ENCODE measurements around the gene BTBD19.

BTBD19 gene

DNA sequence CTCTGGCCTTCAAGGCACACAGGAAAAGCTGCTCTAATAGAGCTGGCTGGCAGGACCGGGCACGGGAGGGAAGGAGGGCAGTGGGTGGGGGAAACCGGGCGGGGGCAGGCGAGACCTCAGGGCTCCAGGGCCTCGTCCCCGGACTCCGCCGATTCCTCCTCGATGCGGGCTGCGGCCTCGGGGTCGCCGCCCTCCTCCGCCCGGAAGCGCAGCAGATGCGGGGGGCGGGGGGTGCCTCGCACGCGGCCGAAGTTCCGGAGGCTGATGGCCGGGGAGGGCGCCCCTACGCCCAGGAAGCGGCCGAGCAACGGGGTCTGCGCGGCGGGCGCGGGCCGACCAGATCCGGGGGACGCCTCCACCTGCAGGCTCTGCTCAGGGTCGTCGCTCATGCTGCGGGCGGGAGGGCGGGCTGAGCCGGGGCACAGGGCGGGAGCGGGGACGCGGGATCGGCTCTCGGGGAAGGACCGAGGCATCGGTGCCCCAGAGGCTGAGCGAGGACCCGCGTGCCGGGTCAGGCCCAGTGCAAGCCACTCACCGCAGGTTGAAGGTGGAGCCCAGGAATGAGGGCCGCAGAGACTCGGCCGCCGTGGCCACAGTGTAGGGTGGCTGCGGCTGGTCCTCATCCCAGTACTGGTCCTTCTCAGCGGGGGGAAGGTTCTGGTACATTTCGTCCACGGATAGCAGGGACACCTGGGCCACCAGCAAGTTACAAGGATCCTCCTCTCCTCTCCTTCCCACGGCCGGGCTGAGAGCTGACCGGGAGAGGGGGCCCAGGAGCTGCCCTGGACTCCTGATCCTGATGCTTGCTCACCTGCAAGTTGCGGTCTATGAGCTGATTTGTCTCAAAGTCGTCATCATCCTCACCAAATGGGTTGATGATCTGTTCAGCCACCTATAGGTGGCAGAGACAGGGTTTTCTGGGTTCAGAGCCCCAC lies 24.0 kb upstream of the BTBD19 start:
- H3K4me3 ChIP-seq (ENCODE audit: control insufficient read depth, low read depth, low read length), result peak overlapping the region; percentile 15
- no peak for DNase-seq (ENCODE audit: low read depth)
- TF ChIP-seq, protein P1, sequence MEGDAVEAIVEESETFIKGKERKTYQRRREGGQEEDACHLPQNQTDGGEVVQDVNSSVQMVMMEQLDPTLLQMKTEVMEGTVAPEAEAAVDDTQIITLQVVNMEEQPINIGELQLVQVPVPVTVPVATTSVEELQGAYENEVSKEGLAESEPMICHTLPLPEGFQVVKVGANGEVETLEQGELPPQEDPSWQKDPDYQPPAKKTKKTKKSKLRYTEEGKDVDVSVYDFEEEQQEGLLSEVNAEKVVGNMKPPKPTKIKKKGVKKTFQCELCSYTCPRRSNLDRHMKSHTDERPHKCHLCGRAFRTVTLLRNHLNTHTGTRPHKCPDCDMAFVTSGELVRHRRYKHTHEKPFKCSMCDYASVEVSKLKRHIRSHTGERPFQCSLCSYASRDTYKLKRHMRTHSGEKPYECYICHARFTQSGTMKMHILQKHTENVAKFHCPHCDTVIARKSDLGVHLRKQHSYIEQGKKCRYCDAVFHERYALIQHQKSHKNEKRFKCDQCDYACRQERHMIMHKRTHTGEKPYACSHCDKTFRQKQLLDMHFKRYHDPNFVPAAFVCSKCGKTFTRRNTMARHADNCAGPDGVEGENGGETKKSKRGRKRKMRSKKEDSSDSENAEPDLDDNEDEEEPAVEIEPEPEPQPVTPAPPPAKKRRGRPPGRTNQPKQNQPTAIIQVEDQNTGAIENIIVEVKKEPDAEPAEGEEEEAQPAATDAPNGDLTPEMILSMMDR (conservative IDR thresholded peaks at IDR 0.05; ENCODE audit: control insufficient read depth, insufficient read depth, low read depth, low read length), result no peak

DNA sequence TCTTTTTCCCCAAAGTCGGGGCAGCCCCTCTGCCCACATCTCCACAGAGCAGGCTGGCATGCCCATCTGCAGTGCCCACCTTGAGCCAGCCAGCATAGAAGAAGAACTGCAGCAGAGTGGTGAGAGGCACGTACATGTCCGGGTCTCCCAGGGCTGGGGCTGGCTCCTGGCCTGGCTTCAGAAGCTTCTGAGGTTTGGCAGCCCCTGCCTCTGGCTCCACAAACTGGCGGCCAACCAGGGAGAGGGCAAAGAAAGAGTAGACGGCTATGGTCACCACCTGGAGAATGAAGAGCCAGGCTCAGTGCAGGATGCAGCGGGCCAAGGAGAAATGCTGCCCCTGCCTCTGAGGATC lies 23.3 kb upstream of the BTBD19 start:
- TF ChIP-seq, protein P1 (conservative IDR thresholded peaks at IDR 0.05; ENCODE audit: control insufficient read depth, insufficient read depth, low read depth, low read length), result no peak
- H3K4me3 ChIP-seq (ENCODE audit: control insufficient read depth, low read depth, low read length), result no peak overlapping the region
- DNase-seq (ENCODE audit: low read depth), result no peak

DNA sequence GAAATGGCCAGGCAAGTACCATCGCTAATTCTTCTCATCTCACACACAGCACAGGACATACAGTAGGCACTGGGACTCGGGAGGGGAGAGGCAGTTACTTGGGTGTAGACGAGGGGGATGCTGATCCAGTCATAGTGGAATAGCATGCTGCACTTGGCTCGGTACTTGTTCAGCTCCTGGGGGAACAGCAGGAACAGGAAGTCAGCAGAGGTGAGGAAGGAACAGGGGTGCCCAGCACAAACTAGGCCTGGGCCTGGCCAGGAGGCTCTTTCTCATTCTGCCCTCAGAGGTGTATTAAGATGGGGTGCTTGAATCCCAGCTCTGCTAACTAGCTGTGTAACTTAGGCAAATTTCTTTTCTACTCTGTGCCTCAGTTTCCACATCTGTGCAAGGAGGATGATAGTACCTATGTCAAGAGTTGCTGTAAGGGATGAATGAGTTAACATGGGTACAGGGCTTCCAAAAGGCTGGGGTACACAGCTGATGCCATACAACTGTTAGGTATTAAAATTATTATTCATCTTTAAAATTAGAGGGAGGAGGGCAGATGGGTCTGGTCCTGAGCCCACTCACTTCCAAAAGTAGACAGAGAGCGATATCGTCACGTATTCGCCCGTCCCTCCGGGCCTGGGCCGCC lies 22.7 kb upstream of the BTBD19 start:
- H3K4me3 ChIP-seq (ENCODE audit: control insufficient read depth, low read depth, low read length), result peak overlapping the region; percentile 36
- TF ChIP-seq, protein P1 (conservative IDR thresholded peaks at IDR 0.05; ENCODE audit: control insufficient read depth, insufficient read depth, low read depth, low read length), result no peak
- DNase-seq (ENCODE audit: low read depth), result no peak

DNA sequence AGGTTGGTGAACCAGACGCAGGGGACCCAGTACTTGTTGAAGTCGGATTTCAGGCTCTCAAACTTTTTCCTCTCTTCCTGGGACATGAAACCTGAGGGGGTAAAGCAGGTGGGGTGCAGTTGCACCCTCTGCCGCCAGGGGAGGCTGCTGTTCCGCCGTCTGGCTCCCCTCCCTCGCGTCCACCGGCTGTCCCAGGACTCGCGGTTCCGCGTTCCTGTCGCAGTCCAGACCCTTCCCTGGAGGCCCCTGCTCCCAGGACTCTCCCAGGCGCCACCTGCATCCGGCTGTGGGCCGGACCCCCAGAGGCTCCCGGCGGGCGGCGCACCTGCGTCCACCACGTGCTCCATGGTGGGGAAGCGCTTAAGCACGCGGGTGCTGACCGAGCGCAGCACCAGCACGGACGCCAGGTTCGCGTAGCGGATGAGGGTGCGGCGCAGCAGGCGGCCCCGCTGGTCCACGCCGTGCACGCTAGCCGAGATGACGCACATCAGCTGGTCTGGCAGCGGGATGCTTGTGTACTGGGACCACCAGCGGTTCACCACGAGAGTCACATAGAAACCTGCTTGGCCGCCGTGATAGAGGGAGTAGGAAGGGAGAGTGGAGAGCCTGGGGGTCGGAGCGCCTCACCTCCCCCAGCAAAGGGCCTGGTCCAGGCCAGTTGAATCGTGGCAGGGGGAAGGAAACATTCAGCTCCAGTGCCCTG lies 22.0 kb upstream of the BTBD19 start:
- TF ChIP-seq, protein P1 (conservative IDR thresholded peaks at IDR 0.05; ENCODE audit: control insufficient read depth, insufficient read depth, low read depth, low read length), result peak; percentile 93
- DNase-seq (ENCODE audit: low read depth), result peak; percentile 58
- peak overlapping the region; percentile 36 for H3K4me3 ChIP-seq (ENCODE audit: control insufficient read depth, low read depth, low read length)

DNA sequence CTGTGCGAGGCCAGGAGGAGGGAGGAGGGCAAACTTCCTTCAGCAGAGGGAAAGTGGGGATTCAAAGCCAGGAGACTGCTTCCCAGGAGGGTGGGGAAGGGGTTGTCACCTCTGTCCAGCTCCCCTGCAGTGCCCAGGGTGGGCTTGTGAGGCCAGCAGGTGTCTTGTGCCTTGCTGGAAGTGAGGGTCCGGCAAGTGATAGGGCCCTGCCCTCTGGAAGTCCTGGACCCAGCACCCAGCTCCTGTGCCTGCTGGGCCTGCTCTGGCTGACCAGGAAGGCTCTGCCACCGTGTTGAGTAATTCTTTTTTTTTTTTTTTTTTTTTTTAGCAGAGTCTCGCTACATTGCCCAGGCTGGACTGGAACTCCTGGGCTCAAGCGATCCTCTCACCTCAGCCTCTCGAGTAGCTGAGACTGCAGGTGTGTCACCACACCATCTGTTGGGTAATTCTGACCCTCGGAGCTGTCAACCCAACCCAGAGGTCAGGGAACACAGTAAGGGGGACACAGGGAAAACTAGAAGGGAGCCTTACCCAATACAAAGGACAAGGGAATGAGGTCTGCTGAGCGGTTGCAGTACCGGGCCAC lies 21.4 kb upstream of the BTBD19 start:
- TF ChIP-seq, protein P1 (conservative IDR thresholded peaks at IDR 0.05; ENCODE audit: control insufficient read depth, insufficient read depth, low read depth, low read length), result no peak
- H3K4me3 ChIP-seq (ENCODE audit: control insufficient read depth, low read depth, low read length), result no peak overlapping the region
- DNase-seq (ENCODE audit: low read depth), result no peak

DNA sequence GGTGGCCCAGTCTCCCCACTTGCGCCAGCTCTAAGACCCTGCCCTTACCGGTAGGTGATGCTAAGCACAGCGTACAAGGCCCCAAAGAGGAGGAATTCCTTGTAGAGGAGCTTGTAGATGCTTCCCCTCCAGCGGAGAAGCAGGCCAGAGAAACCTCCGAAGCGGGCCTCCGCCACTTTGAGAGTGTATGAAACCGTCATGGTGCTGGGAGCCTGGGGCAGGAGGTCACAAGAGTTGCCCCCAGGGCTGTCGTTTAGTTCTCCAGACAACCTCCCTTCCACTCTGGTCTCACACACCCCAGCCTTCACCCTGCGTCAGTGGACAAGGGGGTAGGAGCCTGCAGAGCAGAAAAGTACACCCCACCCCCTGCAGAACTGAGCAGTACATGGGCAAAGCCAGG lies 20.8 kb upstream of the BTBD19 start:
- TF ChIP-seq, protein P1 (conservative IDR thresholded peaks at IDR 0.05; ENCODE audit: control insufficient read depth, insufficient read depth, low read depth, low read length), result no peak
- no peak overlapping the region for H3K4me3 ChIP-seq (ENCODE audit: control insufficient read depth, low read depth, low read length)
- no peak for DNase-seq (ENCODE audit: low read depth)
